GM10248 (cell line): ENCODE measurements around the gene SHC2.
"Not testable (repeated sequence)": the region's sequence is repeated elsewhere in the genome, so short reads cannot be mapped to it uniquely, and the experiment has no call there.

Source experiments
- CTCF ChIA-PET: fragments of 300-600 bp; sonication (Branson Sonifier 250); formaldehyde crosslinking; extraction: SDS; loops from one replicate; lab custom pipeline; 2021; ENCODE audit warnings: antibody characterized with exemption; lab: Yijun Ruan, JAX
- POLR2A ChIA-PET: fragments of 350-650 bp; sonication (Branson Sonifier 250); formaldehyde crosslinking; extraction: SDS; loops from one replicate; lab custom pipeline; 2020; ENCODE audit warnings: antibody characterized with exemption; lab: Yijun Ruan, JAX
- DNase-seq: peaks from one replicate; pipeline ENCODE4 v3.0.0; 2012; ENCODE audit errors: extremely low spot score
- CTCF ChIP-seq: IDR thresholded peaks from 2 replicates; pipeline ENCODE4 v1.5.1; 2012; ENCODE audit warnings: mild to moderate bottlenecking, low read depth; ENCODE audit errors: extremely low read depth, missing control alignments, control extremely low read depth

The SHC2 gene

GRCh38 chr19:412356-413355, 48.2 kb downstream of the SHC2 start:
- DNase-seq: no peak
- CTCF ChIA-PET: interaction anchor here (1.1 kb wide), 1 partner anchor 98 kb away, joined by 3 read pairs; no protein-coding TSS in a partner anchor

GRCh38 chr19:411723-412355, 49.0 kb downstream of the SHC2 start:
- TF ChIP-seq CTCF: no peak
- DNase-seq: no peak
- CTCF ChIA-PET: no interaction called here
- POLR2A ChIA-PET: no interaction called here

More at GRCh38 chr19:412356-413355, 48.2 kb downstream of the SHC2 start:
- POLR2A ChIA-PET: no interaction called here
- TF ChIP-seq CTCF: no peak

GRCh38 chr19:411121-411722, 49.6 kb downstream of the SHC2 start:
- POLR2A ChIA-PET, CTCF ChIA-PET: not testable (repeated sequence)

GRCh38 chr19:410243-410781, 50.5 kb downstream of the SHC2 start:
- ChIA-PET CTCF (no interaction called here), POLR2A (no interaction called here)
- no peak for TF ChIP-seq CTCF
- DNase-seq: no peak

More at GRCh38 chr19:411121-411722, 49.6 kb downstream of the SHC2 start:
- not testable (repeated sequence) for DNase-seq

GRCh38 chr19:409516-410242, 51.2 kb downstream of the SHC2 start:
- TF ChIP-seq CTCF: no peak
- DNase-seq: no peak
- ChIA-PET CTCF (interaction anchor here (1.1 kb wide), 1 partner anchor 101 kb away, joined by 4 read pairs; no protein-coding TSS in a partner anchor), POLR2A (no interaction called here)

- ChIA-PET POLR2A (no interaction called here), CTCF (interaction anchor here (1.1 kb wide), 1 partner anchor 102 kb away, joined by 4 read pairs; no protein-coding TSS in a partner anchor)
- TF ChIP-seq CTCF: no peak
- no peak for DNase-seq
Observed at GRCh38 chr19:408902-409515, 51.8 kb downstream of the SHC2 start, which contains the start of gene C2CD4C. Gene C2CD4C (minus strand): TSS chr19:409147. CDS start chr19:408361, 786 bp downstream.
